T-helper 1 cell treated with Interleukin-12 subunit alpha and Interleukin-12 subunit beta and Interleukin-4 antibody, amounts not matched to agents 30 μg/mL and 1 μg/mL, for 36 hours (primary cell): ENCODE results near the gene NBPF3.

Source experiments
- H3K27ac Mint-ChIP-seq: one replicate; pipeline ENCODE4 v1.8.0; 2021; ENCODE audit warnings: mild to moderate bottlenecking, mixed read lengths
- H3K27me3 Mint-ChIP-seq: one replicate; pipeline ENCODE4 v1.8.0; 2021; ENCODE audit warnings: low read depth, mixed read lengths
- H3K36me3 Mint-ChIP-seq: one replicate; pipeline ENCODE4 v1.8.0; 2021; ENCODE audit warnings: low read depth, mixed read lengths
- H3K4me1 Mint-ChIP-seq: one replicate; pipeline ENCODE4 v1.8.0; 2021; ENCODE audit warnings: low read depth, mixed read lengths
- H3K4me3 Mint-ChIP-seq: one replicate; pipeline ENCODE4 v1.8.0; 2021; ENCODE audit warnings: mild to moderate bottlenecking, moderate library complexity, mixed read lengths
- H3K9me3 Mint-ChIP-seq: one replicate; pipeline ENCODE4 v1.8.0; 2021; ENCODE audit warnings: mixed read lengths

Gene NBPF3

GRCh38 chr1:21526441-21526840 is 86.5 kb downstream of the NBPF3 start:
- no peak overlapping the region for H3K4me3 Mint-ChIP-seq
- no peaks in the 10 kb centered on the region for H3K4me1 Mint-ChIP-seq
- no peaks in the 10 kb centered on the region for H3K9me3 Mint-ChIP-seq
- H3K27me3 Mint-ChIP-seq, result peaks cover 4% of the 10 kb centered on the region
- H3K36me3 Mint-ChIP-seq, result no peaks in the 10 kb centered on the region
- no peak overlapping the region for H3K27ac Mint-ChIP-seq

GRCh38 chr1:21530368-21531016 is 90.6 kb downstream of the NBPF3 start:
- H3K27me3 Mint-ChIP-seq, result peaks cover 8% of the 10 kb centered on the region
- no peaks in the 10 kb centered on the region for H3K9me3 Mint-ChIP-seq
- H3K4me3 Mint-ChIP-seq, result no peak overlapping the region
- no peaks in the 10 kb centered on the region for H3K36me3 Mint-ChIP-seq
- peaks cover 2% of the 10 kb centered on the region for H3K4me1 Mint-ChIP-seq
- no peak overlapping the region for H3K27ac Mint-ChIP-seq

- no peaks in the 10 kb centered on the region for H3K9me3 Mint-ChIP-seq
- peaks cover 2% of the 10 kb centered on the region for H3K4me1 Mint-ChIP-seq
- no peak overlapping the region for H3K4me3 Mint-ChIP-seq
- H3K27ac Mint-ChIP-seq, result no peak overlapping the region
- no peaks in the 10 kb centered on the region for H3K36me3 Mint-ChIP-seq
- H3K27me3 Mint-ChIP-seq, result peaks cover 8% of the 10 kb centered on the region
Observed at GRCh38 chr1:21531241-21531640, 91.3 kb downstream of the NBPF3 start.

- Mint-ChIP-seq H3K4me3 (no peak overlapping the region), H3K27ac (no peak overlapping the region), H3K4me1 (peaks cover 2% of the 10 kb centered on the region), H3K27me3 (peaks cover 4% of the 10 kb centered on the region), H3K9me3 (no peaks in the 10 kb centered on the region), H3K36me3 (no peaks in the 10 kb centered on the region)
Observed at GRCh38 chr1:21532496-21532895, 92.6 kb downstream of the NBPF3 start.

GRCh38 chr1:21532992-21533534 is 93.1 kb downstream of the NBPF3 start:
- H3K27me3 Mint-ChIP-seq, result peaks cover 9% of the 10 kb centered on the region
- H3K36me3 Mint-ChIP-seq, result no peaks in the 10 kb centered on the region
- no peak overlapping the region for H3K27ac Mint-ChIP-seq
- no peaks in the 10 kb centered on the region for H3K9me3 Mint-ChIP-seq
- H3K4me1 Mint-ChIP-seq, result peaks cover 2% of the 10 kb centered on the region
- H3K4me3 Mint-ChIP-seq, result no peak overlapping the region

GRCh38 chr1:21534146-21534545 is 94.2 kb downstream of the NBPF3 start:
- H3K4me3 Mint-ChIP-seq, result no peak overlapping the region
- no peaks in the 10 kb centered on the region for H3K9me3 Mint-ChIP-seq
- no peaks in the 10 kb centered on the region for H3K36me3 Mint-ChIP-seq
- peaks cover 20% of the 10 kb centered on the region for H3K27me3 Mint-ChIP-seq
- H3K27ac Mint-ChIP-seq, result no peak overlapping the region
- H3K4me1 Mint-ChIP-seq, result peaks cover 2% of the 10 kb centered on the region
